H9 (cell line): ENCODE measurements around the gene CACNA2D3. TPM values are rescaled to one million over a fixed set of nuclear protein-coding genes. Genes with fewer than 3 reads are reported as not detected.

ENCODE experiments used
- DNase-seq: peaks from one replicate; pipeline ENCODE4 v3.0.0-alpha.2; 2017
- H2AFZ ChIP-seq: one replicate; pipeline ENCODE4 v1.6.1; 2013; ENCODE audit warnings: mild to moderate bottlenecking, low read length, control low read depth, moderate library complexity
- H2AK5ac ChIP-seq: 2 replicates; pipeline ENCODE4 v1.6.1; 2013; ENCODE audit warnings: low read length, control low read depth, mixed read lengths; ENCODE audit not compliant: insufficient read length
- H2BK120ac ChIP-seq: one replicate; pipeline ENCODE4 v1.6.1; 2013; ENCODE audit warnings: low read depth, mild to moderate bottlenecking, low read length, control low read depth, inconsistent platforms; ENCODE audit not compliant: poor library complexity, severe bottlenecking
- H2BK12ac ChIP-seq: 2 replicates; pipeline ENCODE4 v1.6.1; 2013; ENCODE audit warnings: low read length, control low read depth, mixed read lengths, low read depth; ENCODE audit not compliant: insufficient read length
- H2BK15ac ChIP-seq: 2 replicates; pipeline ENCODE4 v1.6.1; 2013; ENCODE audit warnings: low read depth, low read length, control low read depth
- H2BK20ac ChIP-seq: one replicate; pipeline ENCODE4 v1.6.1; 2013; ENCODE audit warnings: low read depth, mild to moderate bottlenecking, low read length, control low read depth, inconsistent platforms; ENCODE audit not compliant: poor library complexity, severe bottlenecking
- H2BK5ac ChIP-seq: 2 replicates; pipeline ENCODE4 v1.6.1; 2013; ENCODE audit warnings: low read length, control low read depth, mixed read lengths; ENCODE audit not compliant: insufficient read length
- H3K14ac ChIP-seq: 2 replicates; pipeline ENCODE4 v1.6.1; 2013; ENCODE audit warnings: low read length, control low read depth; ENCODE audit not compliant: insufficient read depth
- H3K18ac ChIP-seq: 2 replicates; pipeline ENCODE4 v1.6.1; 2013; ENCODE audit warnings: low read depth, mild to moderate bottlenecking, mixed read lengths, low read length, control low read depth; ENCODE audit not compliant: insufficient read length
- H3K23ac ChIP-seq: 2 replicates; pipeline ENCODE4 v1.6.1; 2013; ENCODE audit warnings: low read length, control low read depth, mixed read lengths, low read depth; ENCODE audit not compliant: insufficient read length
- H3K23me2 ChIP-seq: 2 replicates; pipeline ENCODE4 v1.6.1; 2013; ENCODE audit warnings: low read depth, mild to moderate bottlenecking, mixed read lengths, low read length, control low read depth; ENCODE audit not compliant: insufficient read length, poor library complexity, severe bottlenecking
- H3K27ac ChIP-seq: 2 replicates; pipeline ENCODE4 v1.5.1; 2013; ENCODE audit warnings: low read length, control low read depth, mixed read lengths, low read depth; ENCODE audit not compliant: insufficient read length
- H3K27me3 ChIP-seq: 2 replicates; pipeline ENCODE4 v1.6.1; 2013; ENCODE audit warnings: low read length, control low read depth, inconsistent platforms; ENCODE audit not compliant: insufficient read depth
- H3K4ac ChIP-seq: 2 replicates; pipeline ENCODE4 v1.6.1; 2013; ENCODE audit warnings: low read depth, mild to moderate bottlenecking, control low read depth, inconsistent platforms, low read length, moderate library complexity
- H3K4me1 ChIP-seq: 2 replicates; pipeline ENCODE4 v1.6.1; 2013; ENCODE audit warnings: low read length, control low read depth, inconsistent platforms; ENCODE audit not compliant: insufficient read depth
- H3K4me2 ChIP-seq: 2 replicates; pipeline ENCODE4 v1.6.1; 2013; ENCODE audit warnings: low read length, control low read depth, mixed read lengths; ENCODE audit not compliant: insufficient read length, insufficient read depth
- H3K56ac ChIP-seq: 2 replicates; pipeline ENCODE4 v1.6.1; 2013; ENCODE audit warnings: low read depth, mild to moderate bottlenecking, mixed read lengths, low read length, control low read depth; ENCODE audit not compliant: insufficient read length
- H3K79me1 ChIP-seq: 2 replicates; pipeline ENCODE4 v1.6.1; 2013; ENCODE audit warnings: low read depth, mild to moderate bottlenecking, moderate library complexity, low read length, control low read depth, inconsistent platforms; ENCODE audit not compliant: insufficient read depth, poor library complexity, severe bottlenecking
- H3K79me2 ChIP-seq: 2 replicates; pipeline ENCODE4 v1.6.1; 2013; ENCODE audit warnings: low read length, control low read depth, inconsistent platforms; ENCODE audit not compliant: insufficient read depth
- H3K9ac ChIP-seq: 2 replicates; pipeline ENCODE4 v1.6.1; 2013; ENCODE audit warnings: low read length, control low read depth, mixed read lengths; ENCODE audit not compliant: insufficient read length; ENCODE audit errors: extremely low read depth
- H3K9me3 ChIP-seq: one replicate; pipeline ENCODE4 v1.6.1; 2013; ENCODE audit warnings: low read depth, low read length, inconsistent platforms; ENCODE audit not compliant: control insufficient read depth
- H3T11ph ChIP-seq: one replicate; pipeline ENCODE4 v1.6.1; 2013; ENCODE audit warnings: mild to moderate bottlenecking, low read length, control low read depth, inconsistent platforms
- H4K20me1 ChIP-seq: one replicate; pipeline ENCODE4 v1.6.1; 2013; ENCODE audit not compliant: control insufficient read depth, insufficient read length, insufficient read depth
- H4K5ac ChIP-seq: 2 replicates; pipeline ENCODE4 v1.6.1; 2013; ENCODE audit warnings: low read depth, mild to moderate bottlenecking, mixed read lengths, low read length, control low read depth; ENCODE audit not compliant: insufficient read length
- H4K8ac ChIP-seq: replicated peaks from 2 replicates; pipeline ENCODE4 v1.6.1; 2013; ENCODE audit warnings: low read length, control low read depth, mixed read lengths, low read depth; ENCODE audit not compliant: insufficient read length
- H4K91ac ChIP-seq: 2 replicates; pipeline ENCODE4 v1.6.1; 2013; ENCODE audit warnings: low read depth, mild to moderate bottlenecking, moderate library complexity, mixed read lengths, low read length, control low read depth; ENCODE audit not compliant: insufficient read length
- H3K27ac Mint-ChIP-seq, 3 experiments: 2 replicates in 2 of 3; 3 replicates in 1 of 3; pipeline ENCODE4 v1.8.0; 2020 to 2021; ENCODE audit warnings: mixed read lengths in 3 of 3, mild to moderate bottlenecking in 1 of 3, moderate library complexity in 1 of 3
- H3K27me3 Mint-ChIP-seq: 2 replicates; pipeline ENCODE4 v1.8.0; 2021; ENCODE audit warnings: low read depth, mild to moderate bottlenecking, moderate library complexity, mixed read lengths
- H3K36me3 Mint-ChIP-seq, 3 experiments: 2 replicates in 2 of 3; 3 replicates in 1 of 3; pipeline ENCODE4 v1.8.0; 2020 to 2021; ENCODE audit warnings: low read depth in 3 of 3, mixed read lengths in 3 of 3; ENCODE audit not compliant: insufficient read depth in 1 of 3
- H3K4me1 Mint-ChIP-seq, 2 experiments: 2 replicates each; pipeline ENCODE4 v1.8.0; 2020; ENCODE audit warnings: mixed read lengths in 2 of 2
- H3K4me3 Mint-ChIP-seq, 2 experiments: 2 replicates in 1 of 2; 3 replicates in 1 of 2; pipeline ENCODE4 v1.8.0; 2020 to 2021; ENCODE audit warnings: mild to moderate bottlenecking in 2 of 2, mixed read lengths in 2 of 2, moderate library complexity in 1 of 2
- H3K9me3 Mint-ChIP-seq, 2 experiments: 2 replicates in 1 of 2; 3 replicates in 1 of 2; pipeline ENCODE4 v1.8.0; 2020; ENCODE audit warnings: mild to moderate bottlenecking in 2 of 2, mixed read lengths in 2 of 2, moderate library complexity in 1 of 2
- WGBS: extraction: QIAGEN DNeasy Blood & Tissue Kit; methylation state at CpG from one replicate; pipeline ENCODE4 v1.1.7; 2013; ENCODE audit warnings: missing lambda C conversion rate, low lambda C conversion rate, mixed read lengths; ENCODE audit not compliant: insufficient read length; ENCODE audit errors: extremely low coverage; 5-methylcytosine and 5-hydroxymethylcytosine counted together
- total RNA-seq: library from RNA; stranded (reverse); gene quantifications from 2 replicates; pipeline ENCODE4 v1.2.1, GENCODE V29; 2021
- TF ChIP-seq, protein P1 (sequence below): fragments of 200-600 bp; sonication (generic); conservative IDR thresholded peaks from 3 replicates; pipeline ENCODE4 v1.8.0; 2021; ENCODE audit warnings: antibody characterized with exemption, mild to moderate bottlenecking

CACNA2D3 gene
- total RNA-seq, 1 experiment from 2014 or later: 3.2 TPM

- Mint-ChIP-seq H3K27me3 (no peaks in the 10 kb centered on the region), H3K4me3 (no peak overlapping the region), H3K9me3 (peaks cover 0 to 2% of the 10 kb centered on the region in 2 experiments; a peak in 1 of 5 replicates), H3K27ac (no peak overlapping the region), H3K4me1 (peaks cover 54 to 78% of the 10 kb centered on the region in 2 experiments), H3K36me3 (peaks cover 0 to 5% (median 5%) of the 10 kb centered on the region in 3 experiments; a peak in 4 of 7 replicates)
- Histone ChIP-seq H3K14ac (no peak overlapping the region), H4K8ac (no peak overlapping the region), H3K18ac (no peak overlapping the region), H4K20me1 (no peaks in the 10 kb centered on the region), H3K23me2 (no peaks in the 10 kb centered on the region), H3K56ac (no peak overlapping the region), H3K9me3 (no peaks in the 10 kb centered on the region), H4K5ac (no peak overlapping the region), H3T11ph (no peak overlapping the region), H2AK5ac (no peak overlapping the region), H3K4me2 (no peak overlapping the region), H2BK12ac (no peak overlapping the region), H2BK20ac (no peak overlapping the region), H4K91ac (no peak overlapping the region), H3K23ac (no peak overlapping the region), H2BK120ac (no peak overlapping the region), H2BK5ac (no peak overlapping the region), H2BK15ac (no peak overlapping the region), H3K79me2 (no peaks in the 10 kb centered on the region), H3K4ac (no peak overlapping the region), H2AFZ (no peak overlapping the region), H3K27ac (no peak overlapping the region), H3K9ac (no peak overlapping the region), H3K27me3 (no peaks in the 10 kb centered on the region), H3K4me1 (peaks cover 21% of the 10 kb centered on the region; the same call in 1 of the 2 replicates), H3K79me1 (no peaks in the 10 kb centered on the region)
- TF ChIP-seq, protein P1, sequence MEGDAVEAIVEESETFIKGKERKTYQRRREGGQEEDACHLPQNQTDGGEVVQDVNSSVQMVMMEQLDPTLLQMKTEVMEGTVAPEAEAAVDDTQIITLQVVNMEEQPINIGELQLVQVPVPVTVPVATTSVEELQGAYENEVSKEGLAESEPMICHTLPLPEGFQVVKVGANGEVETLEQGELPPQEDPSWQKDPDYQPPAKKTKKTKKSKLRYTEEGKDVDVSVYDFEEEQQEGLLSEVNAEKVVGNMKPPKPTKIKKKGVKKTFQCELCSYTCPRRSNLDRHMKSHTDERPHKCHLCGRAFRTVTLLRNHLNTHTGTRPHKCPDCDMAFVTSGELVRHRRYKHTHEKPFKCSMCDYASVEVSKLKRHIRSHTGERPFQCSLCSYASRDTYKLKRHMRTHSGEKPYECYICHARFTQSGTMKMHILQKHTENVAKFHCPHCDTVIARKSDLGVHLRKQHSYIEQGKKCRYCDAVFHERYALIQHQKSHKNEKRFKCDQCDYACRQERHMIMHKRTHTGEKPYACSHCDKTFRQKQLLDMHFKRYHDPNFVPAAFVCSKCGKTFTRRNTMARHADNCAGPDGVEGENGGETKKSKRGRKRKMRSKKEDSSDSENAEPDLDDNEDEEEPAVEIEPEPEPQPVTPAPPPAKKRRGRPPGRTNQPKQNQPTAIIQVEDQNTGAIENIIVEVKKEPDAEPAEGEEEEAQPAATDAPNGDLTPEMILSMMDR: no peak
- no CpG with 5 or more reads among the region's 2 CpGs for WGBS
- DNase-seq: no peak
These were observed 549.2 kb downstream of the CACNA2D3 start for GRCh38 chr3:54671511-54671910.
